Activated naive CD4-positive, alpha-beta T cell treated with anti-CD3 and anti-CD28 coated beads, Interleukin-2, amount 50 U/mL, for 16 hours (primary cell): ENCODE data around the gene APRT.
A peak's percentile ranks its signal among the peaks of the same experiment; 100 is the strongest.

Experiments used
- DNase-seq: peaks from one replicate; pipeline ENCODE4 v3.0.0-alpha.2; 2020

APRT gene

GRCh38 chr16:88811769-88812512 lies at the start of gene APRT:
Gene APRT (minus strand): TSS chr16:88811928. CDS start chr16:88811899, 29 bp downstream.
- DNase-seq: peak; percentile 96

- no peak for DNase-seq
These were observed 49.6 kb upstream of the APRT start for GRCh38 chr16:88861359-88861758.

- no peak for DNase-seq
These were observed 47.8 kb upstream of the APRT start for GRCh38 chr16:88859381-88860091.

GRCh38 chr16:88857728-88858339 lies 46.1 kb upstream of the APRT start:
- peak; percentile 82 for DNase-seq

DNA sequence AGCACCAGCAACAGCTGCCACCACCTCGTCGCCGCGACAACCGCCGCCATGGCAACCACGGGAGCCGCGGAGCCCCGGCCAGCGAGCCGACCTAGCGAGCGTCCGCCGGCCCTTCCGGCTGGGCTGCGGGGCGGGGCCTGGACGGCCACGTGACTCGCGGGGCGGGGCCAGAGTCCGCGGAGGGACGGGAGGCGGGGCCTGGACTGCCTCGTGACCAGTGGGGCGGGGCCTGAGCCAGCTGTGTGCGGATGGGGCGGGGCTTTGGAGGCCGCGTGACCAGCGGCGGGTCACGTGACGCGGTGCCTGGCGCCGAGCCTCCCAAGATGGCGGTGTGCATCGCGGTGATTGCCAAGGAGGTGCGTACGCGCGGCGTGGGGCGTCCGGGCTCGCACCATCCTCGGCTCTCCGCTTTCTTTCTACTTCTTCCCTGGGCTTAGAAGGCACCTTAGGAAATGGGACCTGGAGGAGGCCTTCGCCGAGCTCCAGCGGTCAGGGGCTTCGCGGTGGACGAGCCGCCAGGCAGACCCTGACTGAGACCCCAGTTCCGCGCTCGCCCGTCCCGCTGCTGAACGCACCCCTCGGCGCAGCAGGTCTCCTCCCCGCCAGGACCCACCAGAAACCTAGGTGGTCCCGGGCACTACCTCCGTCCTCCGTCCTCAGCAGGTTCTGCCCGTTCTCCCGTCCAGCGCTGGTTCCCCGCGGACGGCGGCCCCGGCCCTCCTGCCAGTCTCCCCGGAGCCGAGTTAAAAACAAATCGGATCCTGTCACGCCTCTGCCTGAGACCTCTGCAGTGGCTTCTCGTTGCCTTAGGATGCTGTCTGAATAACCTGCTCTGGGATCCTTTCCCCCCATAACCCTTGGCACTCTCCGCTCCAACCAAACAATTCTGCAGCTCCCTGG lies 45.4 kb upstream of the APRT start, which contains the start of the genes GALNS and TRAPPC2L:
TSS of gene GALNS (minus strand) at position 120 of the 900 bp plus-strand sequence. CDS start at position 50, 70 bp downstream.
TSS of gene TRAPPC2L (plus strand) at position 300 of the 900 bp plus-strand sequence. CDS start at position 324, 24 bp downstream.
- DNase-seq: peak; percentile 99

DNA sequence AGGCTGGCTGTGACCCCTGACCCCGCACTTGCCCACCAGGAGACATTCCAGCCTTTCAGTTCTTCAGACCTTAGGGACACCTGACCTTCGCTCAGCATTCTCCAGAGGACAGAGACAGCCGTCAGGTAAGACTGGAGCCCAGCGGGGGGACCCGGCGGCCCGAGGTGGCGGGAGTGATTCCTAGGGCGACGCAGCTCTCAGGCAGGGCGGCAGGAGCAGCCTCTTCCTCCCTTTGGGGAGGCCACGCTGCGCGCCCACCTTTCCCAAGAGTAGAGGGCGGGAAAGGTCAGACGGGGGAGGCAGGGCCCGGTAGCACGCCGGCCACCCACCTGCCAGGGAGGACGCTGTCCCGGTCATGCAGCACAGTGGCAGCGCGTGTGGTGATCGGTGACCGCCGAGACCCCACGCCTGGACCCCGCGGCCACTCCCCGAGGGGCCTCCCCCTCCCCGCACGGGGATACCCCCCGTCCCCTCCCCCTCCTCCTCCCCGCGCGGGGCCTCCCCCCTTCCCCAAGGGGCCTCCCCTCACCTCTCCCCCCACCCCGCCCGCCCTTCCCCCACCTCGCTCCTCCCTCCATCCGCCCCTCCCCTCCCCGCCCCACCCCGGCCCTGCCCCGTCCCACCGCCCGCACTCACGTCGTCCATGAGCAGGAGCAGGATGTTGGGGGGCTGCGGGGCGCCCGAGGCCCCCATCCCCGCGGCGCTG lies 44.5 kb upstream of the APRT start:
- no peak for DNase-seq

DNA sequence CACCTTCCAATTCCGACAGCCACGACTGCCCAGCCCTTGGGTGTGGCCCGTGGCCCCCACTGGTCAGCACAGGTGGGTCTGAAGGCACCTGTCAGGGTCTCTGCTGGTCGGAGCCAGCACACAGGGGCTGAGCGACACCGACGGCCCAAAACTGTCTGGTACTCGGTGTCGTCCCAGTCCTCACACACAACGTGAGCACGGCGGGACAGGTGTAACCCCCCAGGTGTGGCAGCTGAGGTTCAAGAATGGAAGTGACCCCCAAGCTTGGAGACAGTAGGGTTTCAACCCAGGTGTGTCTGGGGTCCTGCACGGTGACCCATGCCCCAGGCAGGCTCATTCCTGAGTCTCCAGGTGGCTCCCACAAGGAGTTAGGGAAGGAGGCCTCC lies 44.0 kb upstream of the APRT start:
- DNase-seq: no peak

DNA sequence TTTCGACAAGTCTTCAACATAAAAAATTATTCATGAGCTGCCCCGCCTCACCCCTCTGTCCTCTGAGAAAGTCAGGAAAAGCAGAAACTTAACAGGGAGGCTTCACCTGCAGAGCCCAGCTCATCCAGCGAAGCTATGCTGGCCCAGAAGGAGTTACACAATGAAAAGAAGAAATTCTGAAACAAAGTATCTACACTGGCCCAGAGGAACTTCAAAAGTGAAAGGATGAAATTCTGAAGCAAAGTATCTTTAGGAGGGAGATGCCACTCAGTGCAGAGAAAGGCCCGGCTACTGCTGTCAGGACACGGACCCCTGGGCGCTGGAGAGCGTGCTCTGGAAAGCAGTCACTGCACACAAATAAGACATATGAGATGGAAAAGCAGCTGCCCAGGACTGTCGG lies 43.4 kb upstream of the APRT start:
- no peak for DNase-seq

- DNase-seq: no peak
These were observed 42.8 kb upstream of the APRT start for GRCh38 chr16:88854306-88855111.

- no peak for DNase-seq
These were observed 41.7 kb upstream of the APRT start for GRCh38 chr16:88853325-88853941.

GRCh38 chr16:88851616-88852015 lies 39.9 kb upstream of the APRT start:
- no peak for DNase-seq

DNA sequence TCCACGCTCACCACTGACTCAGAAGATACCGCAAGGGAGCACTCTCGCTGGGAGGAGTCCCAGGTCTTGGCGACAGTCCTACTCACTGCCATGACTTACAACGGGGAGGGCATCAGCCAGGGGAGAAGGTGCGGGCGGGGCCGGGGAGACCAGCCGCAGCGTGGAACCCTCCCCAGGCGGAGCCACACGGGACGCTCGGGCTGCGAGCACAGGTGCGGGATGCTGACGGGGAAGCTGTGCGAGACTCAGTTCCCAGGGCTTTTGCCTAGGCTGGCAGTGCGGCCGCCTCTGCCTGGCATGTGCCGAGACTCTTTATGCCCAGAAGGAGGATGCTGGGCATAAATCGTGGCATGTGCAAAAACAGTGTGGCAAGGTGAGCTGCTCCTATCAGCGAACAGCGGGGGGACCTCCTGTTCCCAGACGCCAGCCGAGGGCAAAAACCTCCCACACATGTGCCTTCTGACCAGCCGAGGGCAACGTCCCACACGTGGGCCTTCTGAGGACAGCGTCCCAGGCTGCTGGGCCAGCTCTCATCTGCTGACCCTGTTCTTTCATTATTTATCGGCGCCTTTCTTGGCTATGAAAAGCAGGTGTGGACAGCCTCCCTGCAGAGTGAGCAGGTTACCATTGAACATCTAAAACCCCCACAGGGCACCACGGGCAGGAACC lies 38.9 kb upstream of the APRT start:
- DNase-seq: no peak

- DNase-seq: no peak
These were observed 36.8 kb upstream of the APRT start for GRCh38 chr16:88848557-88848956.

DNA sequence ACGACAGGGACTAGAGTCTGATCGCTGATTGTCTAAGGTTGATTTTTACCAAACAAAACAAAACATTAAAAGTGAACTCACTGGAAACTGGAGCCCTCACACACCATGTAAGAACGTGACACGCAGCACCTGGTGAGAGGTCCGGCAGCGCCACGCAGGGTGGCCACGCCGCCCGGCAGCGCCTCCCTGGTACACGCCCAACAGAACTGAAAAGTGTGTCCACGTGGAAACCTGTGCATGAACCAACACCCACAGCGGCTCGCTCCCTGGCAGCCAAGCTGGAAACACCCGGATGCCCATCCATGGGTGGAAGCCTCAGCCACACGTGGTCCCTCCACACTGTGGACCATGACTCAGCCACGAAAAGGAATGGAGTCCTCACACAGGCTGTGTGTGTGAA lies 35.9 kb upstream of the APRT start:
- DNase-seq: no peak

DNA sequence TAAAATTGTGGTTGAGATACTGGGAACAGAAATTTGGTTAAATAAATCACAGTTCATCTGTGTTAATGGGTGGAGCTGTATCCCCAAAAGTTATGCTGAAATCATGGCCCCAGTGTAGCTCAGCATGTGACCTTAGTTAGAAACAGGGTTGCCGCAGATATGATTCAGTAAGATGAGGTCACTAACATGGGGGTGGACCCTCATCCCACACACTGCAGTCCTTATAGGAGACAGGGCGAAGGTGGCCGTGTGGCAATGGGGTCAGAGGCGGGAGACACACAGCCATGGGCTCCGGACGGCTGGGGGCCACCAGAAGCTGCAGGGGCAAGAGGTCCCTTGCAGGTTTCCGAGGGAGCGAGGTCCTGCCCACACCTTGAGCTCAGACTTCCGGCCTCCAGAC lies 34.4 kb upstream of the APRT start:
- no peak for DNase-seq

- no peak for DNase-seq
These were observed 32.8 kb upstream of the APRT start for GRCh38 chr16:88844419-88845036.

DNA sequence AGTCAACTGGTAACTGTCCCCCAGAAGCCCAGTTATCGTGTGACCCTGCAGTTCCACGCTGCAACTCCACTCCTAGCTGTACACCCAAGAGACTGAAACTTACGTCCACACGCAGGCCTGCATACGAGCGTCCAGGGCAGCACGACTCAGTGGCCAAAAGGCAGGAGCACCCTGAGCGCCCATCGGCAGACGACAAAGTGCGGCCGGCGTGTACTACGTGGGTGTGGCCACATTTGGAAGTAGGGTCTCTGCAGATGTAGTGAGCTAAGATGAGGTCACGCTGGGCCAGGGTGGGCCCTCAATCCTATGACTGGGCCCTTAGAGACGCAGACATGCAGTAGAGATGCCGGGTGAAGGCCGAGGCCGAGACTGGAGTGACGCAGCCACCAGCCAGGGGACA lies 31.5 kb upstream of the APRT start:
- DNase-seq: no peak

GRCh38 chr16:88842806-88843205 lies 31.1 kb upstream of the APRT start:
- DNase-seq: no peak

DNA sequence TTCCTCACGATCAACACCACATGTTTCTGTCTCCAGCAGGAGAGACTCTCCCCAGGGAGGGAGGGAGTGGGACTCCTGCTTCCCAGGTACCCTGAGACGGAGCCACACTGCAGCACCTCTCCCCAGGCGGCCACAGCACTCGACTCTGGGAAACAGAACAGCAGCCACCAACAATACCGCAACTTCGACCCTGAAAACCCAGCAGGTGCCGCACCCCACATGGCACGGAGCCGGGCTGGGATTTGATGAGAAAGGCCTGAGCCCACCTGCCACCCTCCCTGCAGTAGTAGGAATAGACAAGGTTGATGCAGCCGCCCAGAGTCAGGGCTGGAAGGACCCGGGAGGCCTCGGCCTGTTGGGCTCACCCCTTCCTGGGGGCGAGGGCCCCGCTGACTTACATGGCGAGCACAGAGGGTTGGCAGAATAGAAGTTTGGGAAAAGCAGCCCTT lies 30.6 kb upstream of the APRT start:
- no peak for DNase-seq
